Activated CD4-positive, alpha-beta memory T cell treated with anti-CD3 and anti-CD28 coated beads, Interleukin-2, amount 10 ng/mL, durations not matched to agents 7 days and 5 days (primary cell): Measurements from ENCODE around the gene ZNF554. TPM values are rescaled to one million over a fixed set of nuclear protein-coding genes. Genes with fewer than 3 reads are reported as not detected.
"Not testable (repeated sequence)": the region's sequence is repeated elsewhere in the genome, so short reads cannot be mapped to it uniquely, and the experiment has no call there.

ENCODE experiments used
- CTCF ChIA-PET: fragments of 350-600 bp; sonication (Branson Sonifier 250); formaldehyde crosslinking; loops from one replicate; lab custom pipeline; 2021; ENCODE audit warnings: antibody characterized with exemption, inconsistent platforms; lab: Charles Lee
- POLR2A ChIA-PET: fragments of 350-600 bp; sonication (Branson Sonifier 250); formaldehyde crosslinking; loops from one replicate; lab custom pipeline; 2021; ENCODE audit warnings: antibody characterized with exemption; lab: Charles Lee
- DNase-seq: peaks from one replicate; pipeline ENCODE4 v3.0.0-alpha.2; 2020
- H3K27ac Mint-ChIP-seq: one replicate; pipeline ENCODE4 v1.8.0; 2021; ENCODE audit warnings: mild to moderate bottlenecking, mixed read lengths
- H3K27me3 Mint-ChIP-seq: one replicate; pipeline ENCODE4 v1.8.0; 2021; ENCODE audit warnings: mixed read lengths
- H3K36me3 Mint-ChIP-seq: one replicate; pipeline ENCODE4 v1.8.0; 2021; ENCODE audit warnings: low read depth, mixed read lengths
- H3K4me1 Mint-ChIP-seq: one replicate; pipeline ENCODE4 v1.8.0; 2021; ENCODE audit warnings: mixed read lengths
- H3K4me3 Mint-ChIP-seq: one replicate; pipeline ENCODE4 v1.8.0; 2021; ENCODE audit warnings: mild to moderate bottlenecking, mixed read lengths
- H3K9me3 Mint-ChIP-seq: one replicate; pipeline ENCODE4 v1.8.0; 2021; ENCODE audit warnings: mixed read lengths
- total RNA-seq, 2 experiments: library from RNA; stranded (reverse); gene quantifications; one replicate each; pipeline ENCODE4 v1.2.3, GENCODE V29; 2021

The ZNF554 gene
- total RNA-seq, 2 experiments from 2014 or later: 2.3 to 3.0 TPM

- Mint-ChIP-seq H3K36me3 (peaks cover 16% of the 10 kb centered on the region), H3K4me1 (peaks cover 5% of the 10 kb centered on the region), H3K9me3 (peaks cover 44% of the 10 kb centered on the region), H3K4me3 (no peak overlapping the region), H3K27ac (no peak overlapping the region), H3K27me3 (no peaks in the 10 kb centered on the region)
- CTCF ChIA-PET: no interaction called here
- no peak for DNase-seq
- POLR2A ChIA-PET: no interaction called here
Measured at GRCh38 chr19:2858864-2859263, 39.2 kb downstream of the ZNF554 start.

GRCh38 chr19:2863816-2864215, 44.1 kb downstream of the ZNF554 start:
- CTCF ChIA-PET: interaction anchor here (0.7 kb wide), 1 partner anchor 153 kb away, joined by 3 read pairs; no protein-coding TSS in a partner anchor
- peaks cover 2% of the 10 kb centered on the region for H3K36me3 Mint-ChIP-seq
- H3K4me1 Mint-ChIP-seq: no peaks in the 10 kb centered on the region
- H3K4me3 Mint-ChIP-seq: no peak overlapping the region
- H3K9me3 Mint-ChIP-seq: peaks cover 28% of the 10 kb centered on the region
- no peak for DNase-seq
- POLR2A ChIA-PET: interaction anchor here (0.6 kb wide), 1 partner anchor 15 kb away, joined by 3 read pairs; no protein-coding TSS in a partner anchor
- H3K27ac Mint-ChIP-seq: no peak overlapping the region
- H3K27me3 Mint-ChIP-seq: no peaks in the 10 kb centered on the region

GRCh38 chr19:2865334-2866100, 45.8 kb downstream of the ZNF554 start:
- Mint-ChIP-seq H3K36me3 (peaks cover 2% of the 10 kb centered on the region), H3K4me3 (no peak overlapping the region), H3K9me3 (peaks cover 22% of the 10 kb centered on the region), H3K4me1 (no peaks in the 10 kb centered on the region), H3K27ac (no peak overlapping the region), H3K27me3 (no peaks in the 10 kb centered on the region)
- CTCF ChIA-PET: no interaction called here
- no peak for DNase-seq
- POLR2A ChIA-PET: no interaction called here

DNA sequence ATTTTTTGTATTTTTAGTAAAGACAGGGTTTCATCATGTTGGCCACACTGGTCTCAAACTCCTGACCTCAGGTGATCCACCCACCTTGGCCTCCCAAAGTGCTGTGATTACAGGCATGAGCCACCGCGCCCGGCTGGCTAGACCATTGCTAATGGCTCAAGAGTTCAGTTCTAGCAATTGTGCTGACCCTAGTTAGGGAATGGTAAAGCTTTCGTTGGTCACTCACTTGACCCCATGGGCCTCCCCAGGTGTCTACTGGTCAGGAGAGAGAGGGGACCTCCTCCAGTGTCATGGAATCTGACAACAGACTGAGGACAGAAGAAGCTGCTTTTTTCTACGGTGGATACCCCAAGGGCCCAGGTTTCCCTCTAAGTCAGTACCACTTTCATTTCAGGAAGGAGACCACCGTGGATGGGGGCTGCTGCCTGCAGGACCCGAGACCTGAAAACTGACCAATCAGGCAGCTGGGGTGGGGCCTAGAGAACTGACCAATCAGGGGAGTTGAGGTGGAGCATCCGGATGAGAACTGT, 46.9 kb downstream of the ZNF554 start:
- DNase-seq: no peak
- Mint-ChIP-seq H3K27me3 (no peaks in the 10 kb centered on the region), H3K4me3 (no peak overlapping the region), H3K27ac (no peak overlapping the region), H3K9me3 (peaks cover 24% of the 10 kb centered on the region), H3K4me1 (no peaks in the 10 kb centered on the region), H3K36me3 (peaks cover 2% of the 10 kb centered on the region)
- CTCF ChIA-PET: no interaction called here
- POLR2A ChIA-PET: no interaction called here

DNA sequence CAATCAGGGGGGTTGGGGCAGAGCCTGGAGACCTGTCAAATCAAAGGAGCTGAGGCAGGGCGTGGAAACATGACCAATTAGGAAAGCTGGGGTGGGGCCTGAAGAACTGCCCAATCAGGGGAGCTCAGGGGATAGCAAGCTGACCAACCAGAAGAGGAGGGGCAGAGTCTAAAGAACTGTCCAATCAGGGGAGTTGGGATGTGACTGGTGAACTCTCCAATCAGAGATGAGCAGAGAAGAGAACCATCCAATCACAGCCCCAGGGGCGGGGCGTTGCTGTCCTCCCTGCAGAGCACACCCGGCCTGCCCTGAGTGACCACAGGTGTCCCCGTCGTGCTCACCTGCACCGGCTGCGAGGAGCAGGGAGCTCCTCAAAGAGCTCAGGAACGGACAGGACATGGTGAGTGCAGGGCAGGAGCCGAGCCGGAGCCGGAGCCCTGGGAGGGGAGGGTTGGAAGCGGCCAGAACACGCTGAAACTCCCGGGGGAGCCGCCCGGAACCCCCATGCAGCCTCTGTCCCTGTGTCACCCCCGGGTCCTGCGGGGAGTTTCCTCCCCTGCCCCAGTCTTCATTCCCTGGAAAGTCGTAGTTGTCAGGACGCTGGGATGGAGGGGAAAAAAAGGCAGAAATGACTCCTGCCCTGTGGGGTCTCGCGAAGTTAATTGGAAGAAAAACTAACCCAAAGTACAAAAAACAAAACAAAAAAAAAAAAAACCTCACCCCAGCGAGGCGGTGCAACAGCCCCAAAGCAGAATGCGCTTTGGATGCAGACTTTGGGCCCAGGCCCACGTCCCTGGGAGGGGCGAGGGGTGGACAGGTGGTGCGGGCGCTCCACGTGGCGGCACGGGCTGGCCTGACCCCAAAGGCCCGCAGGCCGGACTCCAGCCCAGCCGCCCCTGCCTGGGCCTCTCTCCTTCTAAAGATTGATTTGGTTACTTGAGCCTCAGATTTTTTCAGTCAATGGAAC, 47.6 kb downstream of the ZNF554 start, which contains the start of gene ZNF556:
Gene ZNF556 (plus strand): TSS at position 311 of the 967 bp plus-strand sequence. CDS start 87 bp downstream, at position 398.
- ChIA-PET CTCF (no interaction called here), POLR2A (no interaction called here)
- peaks cover 2% of the 10 kb centered on the region for H3K36me3 Mint-ChIP-seq
- H3K27me3 Mint-ChIP-seq: no peaks in the 10 kb centered on the region
- no peak within 1 kb of the TSS for H3K27ac Mint-ChIP-seq
- no peak within 1 kb of the TSS for H3K4me3 Mint-ChIP-seq
- no peaks in the 10 kb centered on the region for H3K4me1 Mint-ChIP-seq
- peaks cover 22% of the 10 kb centered on the region for H3K9me3 Mint-ChIP-seq
- DNase-seq: no peak

DNA sequence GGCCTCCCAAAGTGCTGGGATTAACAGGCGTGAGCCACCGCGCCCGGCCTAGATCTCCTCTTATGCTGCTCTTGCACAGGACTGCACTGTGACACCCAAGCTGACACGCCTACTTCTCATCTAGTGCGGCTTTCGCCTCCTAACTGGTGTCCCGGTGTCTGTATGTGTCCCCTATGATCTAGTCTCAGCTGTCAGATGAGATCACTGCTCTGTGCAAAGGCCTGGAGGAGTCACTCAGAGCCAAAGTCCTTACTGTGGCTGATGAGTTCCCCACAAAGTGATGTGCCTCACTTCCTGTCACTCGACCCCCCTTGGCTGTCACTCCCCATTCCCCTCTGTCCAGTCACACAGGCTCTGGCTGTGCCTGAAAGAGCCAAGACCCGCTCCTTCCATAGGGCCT, 50.0 kb downstream of the ZNF554 start:
- no peaks in the 10 kb centered on the region for H3K27me3 Mint-ChIP-seq
- DNase-seq: no peak
- CTCF ChIA-PET: interaction anchor here (1.6 kb wide), 1 partner anchor 222 kb away, joined by 4 read pairs; no protein-coding TSS in a partner anchor
- POLR2A ChIA-PET: no interaction called here
- no peaks in the 10 kb centered on the region for H3K4me1 Mint-ChIP-seq
- no peak overlapping the region for H3K27ac Mint-ChIP-seq
- H3K4me3 Mint-ChIP-seq: no peak overlapping the region
- H3K36me3 Mint-ChIP-seq: peaks cover 2% of the 10 kb centered on the region
- peaks cover 15% of the 10 kb centered on the region for H3K9me3 Mint-ChIP-seq

DNA sequence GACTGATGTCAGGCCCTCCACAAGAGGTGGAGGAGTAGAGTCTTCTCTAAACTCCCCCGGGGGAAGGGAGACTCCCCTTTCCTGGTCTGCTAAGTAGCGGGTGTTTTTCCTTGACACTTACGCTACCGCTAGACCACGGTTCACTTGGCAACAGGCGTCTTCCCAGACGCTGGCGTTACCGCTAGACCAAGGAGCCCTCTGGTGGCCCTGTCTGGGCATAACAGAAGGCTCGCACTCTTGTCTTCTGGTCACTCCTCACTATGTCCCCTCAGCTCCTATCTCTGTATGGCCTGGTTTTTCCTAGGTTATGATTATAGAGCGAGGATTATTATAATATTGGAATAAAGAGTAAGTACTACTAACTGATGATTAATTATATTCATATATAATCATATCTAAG, 52.5 kb downstream of the ZNF554 start:
- peaks cover 18% of the 10 kb centered on the region for H3K9me3 Mint-ChIP-seq
- H3K36me3 Mint-ChIP-seq, CTCF ChIA-PET, H3K4me1 Mint-ChIP-seq, H3K27me3 Mint-ChIP-seq, H3K4me3 Mint-ChIP-seq, POLR2A ChIA-PET, DNase-seq, H3K27ac Mint-ChIP-seq: not testable (repeated sequence)

- Mint-ChIP-seq H3K27me3 (no peaks in the 10 kb centered on the region), H3K9me3 (peaks cover 23% of the 10 kb centered on the region), H3K27ac (no peak overlapping the region), H3K4me1 (no peaks in the 10 kb centered on the region), H3K36me3 (peaks cover 10% of the 10 kb centered on the region), H3K4me3 (no peak overlapping the region)
- DNase-seq: no peak
- CTCF ChIA-PET: interaction anchor here (0.6 kb wide), 1 partner anchor 63 kb away, joined by 5 read pairs; no protein-coding TSS in a partner anchor
- POLR2A ChIA-PET: no interaction called here
Measured at GRCh38 chr19:2877398-2878331, 58.0 kb downstream of the ZNF554 start.

GRCh38 chr19:2883686-2884439, 64.2 kb downstream of the ZNF554 start:
- Mint-ChIP-seq H3K27me3 (no peaks in the 10 kb centered on the region), H3K4me1 (peaks cover 5% of the 10 kb centered on the region), H3K9me3 (peaks cover 6% of the 10 kb centered on the region), H3K36me3 (no peaks in the 10 kb centered on the region), H3K4me3 (no peak overlapping the region), H3K27ac (no peak overlapping the region)
- DNase-seq: no peak
- ChIA-PET CTCF (no interaction called here), POLR2A (no interaction called here)

- peaks cover 6% of the 10 kb centered on the region for H3K4me1 Mint-ChIP-seq
Measured at GRCh38 chr19:2885736-2886135, 66.1 kb downstream of the ZNF554 start.

More at GRCh38 chr19:2885736-2886135, 66.1 kb downstream of the ZNF554 start:
- ChIA-PET POLR2A (no interaction called here), CTCF (no interaction called here)
- Mint-ChIP-seq H3K4me3 (no peak overlapping the region), H3K9me3 (peaks cover 2% of the 10 kb centered on the region), H3K36me3 (peaks cover 2% of the 10 kb centered on the region), H3K27me3 (no peaks in the 10 kb centered on the region), H3K27ac (no peak overlapping the region)
- DNase-seq: no peak
